GM21786 (cell line): ENCODE measurements around the gene CSF1.
"Not testable (repeated sequence)": the region's sequence is repeated elsewhere in the genome, so short reads cannot be mapped to it uniquely, and the experiment has no call there.

Source experiments
- ATAC-seq: cut with Tn5 transposase; IDR thresholded peaks from one replicate; pipeline ENCODE4 v1.9.1; 2021; ENCODE audit not compliant: unreplicated experiment

CSF1 gene

GRCh38 chr1:109917768-109918606 lies 7.3 kb downstream of the CSF1 start:
- no peak for ATAC-seq

GRCh38 chr1:109918671-109919070 lies 8.0 kb downstream of the CSF1 start:
- ATAC-seq, result no peak

GRCh38 chr1:109919303-109919702 lies 8.7 kb downstream of the CSF1 start:
- no peak for ATAC-seq

- ATAC-seq, result not testable (repeated sequence)
Measured at GRCh38 chr1:109920391-109920790, 9.7 kb downstream of the CSF1 start.

DNA sequence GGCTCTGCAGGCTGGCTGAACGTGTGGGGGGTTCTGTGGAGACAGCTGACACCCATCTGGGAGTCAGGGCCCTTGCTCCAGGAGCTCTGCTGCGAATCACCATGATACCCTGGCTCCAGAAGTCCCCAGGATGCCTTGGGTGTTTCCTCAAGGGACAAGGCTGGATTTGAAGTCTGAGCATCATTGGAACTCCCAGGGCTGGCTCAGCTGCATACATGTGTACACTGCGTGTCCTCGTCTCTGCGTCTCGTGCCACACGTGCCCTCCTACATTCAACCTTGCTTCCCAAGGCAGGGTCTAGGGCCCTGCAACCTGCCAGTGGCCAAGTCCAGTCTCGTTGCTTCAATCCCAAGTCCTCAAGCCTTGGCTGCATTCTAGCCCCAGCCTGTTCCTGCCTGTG lies 11.7 kb downstream of the CSF1 start:
- no peak for ATAC-seq

DNA sequence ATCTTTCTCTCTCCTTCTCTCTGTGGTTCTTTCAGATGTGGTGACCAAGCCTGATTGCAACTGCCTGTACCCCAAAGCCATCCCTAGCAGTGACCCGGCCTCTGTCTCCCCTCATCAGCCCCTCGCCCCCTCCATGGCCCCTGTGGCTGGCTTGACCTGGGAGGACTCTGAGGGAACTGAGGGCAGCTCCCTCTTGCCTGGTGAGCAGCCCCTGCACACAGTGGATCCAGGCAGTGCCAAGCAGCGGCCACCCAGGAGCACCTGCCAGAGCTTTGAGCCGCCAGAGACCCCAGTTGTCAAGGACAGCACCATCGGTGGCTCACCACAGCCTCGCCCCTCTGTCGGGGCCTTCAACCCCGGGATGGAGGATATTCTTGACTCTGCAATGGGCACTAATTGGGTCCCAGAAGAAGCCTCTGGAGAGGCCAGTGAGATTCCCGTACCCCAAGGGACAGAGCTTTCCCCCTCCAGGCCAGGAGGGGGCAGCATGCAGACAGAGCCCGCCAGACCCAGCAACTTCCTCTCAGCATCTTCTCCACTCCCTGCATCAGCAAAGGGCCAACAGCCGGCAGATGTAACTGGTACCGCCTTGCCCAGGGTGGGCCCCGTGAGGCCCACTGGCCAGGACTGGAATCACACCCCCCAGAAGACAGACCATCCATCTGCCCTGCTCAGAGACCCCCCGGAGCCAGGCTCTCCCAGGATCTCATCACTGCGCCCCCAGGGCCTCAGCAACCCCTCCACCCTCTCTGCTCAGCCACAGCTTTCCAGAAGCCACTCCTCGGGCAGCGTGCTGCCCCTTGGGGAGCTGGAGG lies 12.7 kb downstream of the CSF1 start:
- ATAC-seq, result no peak

DNA sequence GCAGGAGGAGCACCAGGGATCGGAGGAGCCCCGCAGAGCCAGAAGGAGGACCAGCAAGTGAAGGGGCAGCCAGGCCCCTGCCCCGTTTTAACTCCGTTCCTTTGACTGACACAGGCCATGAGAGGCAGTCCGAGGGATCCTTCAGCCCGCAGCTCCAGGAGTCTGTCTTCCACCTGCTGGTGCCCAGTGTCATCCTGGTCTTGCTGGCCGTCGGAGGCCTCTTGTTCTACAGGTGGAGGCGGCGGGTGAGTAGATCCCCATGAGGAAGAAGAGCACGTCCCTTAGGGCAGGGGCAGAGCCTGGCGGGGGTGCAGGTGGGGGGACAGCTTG lies 13.3 kb downstream of the CSF1 start:
- ATAC-seq, result no peak

DNA sequence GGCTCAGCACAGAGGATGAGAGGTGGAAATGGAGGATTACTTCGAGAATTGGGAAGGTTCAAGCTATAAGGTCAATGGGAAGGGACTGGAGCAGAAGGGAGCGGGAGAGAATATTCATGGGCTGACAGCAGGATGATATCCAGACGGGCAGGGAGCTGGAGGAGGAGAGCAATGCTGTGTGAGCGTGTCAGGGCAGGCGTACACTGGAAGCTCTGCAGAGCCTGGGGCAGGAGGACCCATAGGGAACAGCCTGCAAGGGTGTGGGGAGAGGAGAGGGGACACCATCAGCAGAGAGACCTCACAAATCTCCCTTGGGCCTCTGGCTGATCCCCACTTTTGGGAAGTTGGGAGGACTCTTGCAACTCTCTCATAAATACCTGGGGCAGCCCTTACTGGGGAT lies 13.7 kb downstream of the CSF1 start:
- ATAC-seq, result no peak

GRCh38 chr1:109925159-109925990 lies 14.7 kb downstream of the CSF1 start:
- ATAC-seq, result no peak

DNA sequence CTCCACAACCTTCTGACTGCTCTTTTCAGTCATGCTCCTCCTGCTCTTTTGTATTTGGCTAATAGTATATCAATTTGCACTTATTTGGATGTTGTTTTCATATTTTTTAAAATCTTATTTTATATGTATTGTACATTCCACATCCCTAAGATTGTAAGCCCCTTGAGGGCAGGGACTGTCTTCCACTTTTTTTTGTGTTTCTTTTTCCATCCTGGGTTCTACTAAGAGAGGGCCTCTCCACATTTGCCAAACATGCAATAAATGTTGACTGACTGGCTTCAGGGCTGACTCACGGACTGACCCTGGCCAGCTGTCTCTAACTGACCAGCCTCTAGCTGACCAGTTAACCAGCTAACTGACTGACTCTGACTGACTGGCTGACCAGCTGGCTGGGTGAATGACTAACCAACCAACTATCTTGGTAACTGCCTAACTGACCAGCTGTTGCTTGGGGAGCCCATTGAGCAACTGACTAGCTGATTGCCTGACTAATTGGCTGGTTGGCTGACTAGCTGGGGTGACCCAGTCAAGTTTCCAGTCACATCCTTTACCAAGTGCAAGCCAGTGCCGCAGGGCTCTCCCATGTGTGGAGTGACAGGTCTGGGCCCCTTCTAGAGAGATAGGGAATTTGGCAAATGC lies 16.1 kb downstream of the CSF1 start:
- no peak for ATAC-seq

- ATAC-seq, result no peak
Measured at GRCh38 chr1:109927356-109927755, 16.7 kb downstream of the CSF1 start.

- ATAC-seq, result no peak
Measured at GRCh38 chr1:109927911-109928321, 17.3 kb downstream of the CSF1 start.

DNA sequence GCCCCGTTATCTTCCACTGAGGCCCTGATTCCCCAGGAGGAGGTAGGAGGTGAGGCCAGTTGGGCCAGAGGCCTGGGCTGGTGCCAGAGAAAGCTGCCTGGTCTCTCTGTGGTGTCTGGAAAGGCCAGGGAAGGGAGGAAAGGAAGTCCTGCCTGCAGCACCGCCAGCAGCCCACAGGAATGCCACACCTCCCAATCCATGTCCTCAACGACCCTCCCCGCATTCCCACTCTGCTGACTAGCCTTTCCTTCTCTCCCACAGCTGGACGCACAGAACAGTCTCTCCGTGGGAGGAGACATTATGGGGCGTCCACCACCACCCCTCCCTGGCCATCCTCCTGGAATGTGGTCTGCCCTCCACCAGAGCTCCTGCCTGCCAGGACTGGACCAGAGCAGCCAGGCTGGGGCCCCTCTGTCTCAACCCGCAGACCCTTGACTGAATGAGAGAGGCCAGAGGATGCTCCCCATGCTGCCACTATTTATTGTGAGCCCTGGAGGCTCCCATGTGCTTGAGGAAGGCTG lies 18.0 kb downstream of the CSF1 start:
- ATAC-seq, result no peak

GRCh38 chr1:109929170-109929569 lies 18.5 kb downstream of the CSF1 start:
- ATAC-seq, result no peak

- no peak for ATAC-seq
Measured at GRCh38 chr1:109929588-109930251, 19.1 kb downstream of the CSF1 start.

- no peak for ATAC-seq
Measured at GRCh38 chr1:109930252-109930993, 19.8 kb downstream of the CSF1 start.

- no peak for ATAC-seq
Measured at GRCh38 chr1:109931189-109931731, 20.6 kb downstream of the CSF1 start.

GRCh38 chr1:109931911-109932636 lies 21.4 kb downstream of the CSF1 start:
- no peak for ATAC-seq

DNA sequence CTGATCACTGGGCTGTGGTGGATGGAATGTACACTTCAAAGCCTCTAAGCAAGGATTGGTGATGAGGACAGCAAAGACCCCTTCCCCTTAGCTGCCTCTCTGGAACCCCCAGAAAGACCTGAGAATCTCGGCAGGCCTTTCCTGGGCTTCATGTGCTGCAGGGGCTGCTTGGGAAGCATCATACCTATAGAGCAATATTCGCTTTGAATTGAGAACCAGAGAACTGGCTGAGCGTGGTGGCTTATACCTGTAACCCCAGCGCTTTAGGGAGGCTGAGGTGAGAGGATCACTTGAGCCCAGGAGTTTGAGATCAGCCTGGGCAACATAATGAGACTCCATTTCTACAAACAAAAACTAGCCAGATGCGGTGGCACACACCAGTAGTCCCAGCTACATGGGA lies 22.0 kb downstream of the CSF1 start:
- no peak for ATAC-seq
